HEK293 (cell line): ENCODE results near the gene TCOF1.

Source experiments
- CTCF ChIP-seq: fragments of 450-650 bp; formaldehyde crosslinking; IDR thresholded peaks from 2 replicates; pipeline ENCODE4 v1.5.1; 2016; ENCODE audit warnings: missing biosample characterization, missing genetic modification characterization
- PBX3 ChIP-seq: sonication (generic); formaldehyde crosslinking; IDR thresholded peaks from 2 replicates; pipeline ENCODE4 v1.8.1; 2022; ENCODE audit warnings: mild to moderate bottlenecking, moderate library complexity, missing genetic modification reagents
- SETDB1 ChIP-seq: IDR thresholded peaks from one replicate; pipeline ENCODE4 v1.6.1; 2017; ENCODE audit warnings: mild to moderate bottlenecking, low read length, moderate library complexity, mixed read lengths; ENCODE audit not compliant: insufficient read length
- ZNF184 ChIP-seq: fragments of 450-650 bp; IDR thresholded peaks from 2 replicates; pipeline ENCODE4 v1.5.1; 2018; ENCODE audit warnings: missing biosample characterization, mild to moderate bottlenecking, missing genetic modification characterization
- ZNF19 ChIP-seq: fragments of 450-650 bp; formaldehyde crosslinking; IDR thresholded peaks from 2 replicates; pipeline ENCODE4; 2016; ENCODE audit warnings: missing biosample characterization, missing genetic modification characterization, low read depth
- ZNF23 ChIP-seq: fragments of 450-650 bp; formaldehyde crosslinking; IDR thresholded peaks from 2 replicates; pipeline ENCODE4 v1.5.1; 2016; ENCODE audit warnings: missing biosample characterization, missing genetic modification characterization, borderline replicate concordance
- ZNF394 ChIP-seq: fragments of 450-650 bp; formaldehyde crosslinking; IDR thresholded peaks from 2 replicates; pipeline ENCODE4 v1.5.1; 2016; ENCODE audit warnings: missing biosample characterization, missing genetic modification characterization, mild to moderate bottlenecking, moderate library complexity, borderline replicate concordance
- ZNF544 ChIP-seq: fragments of 450-650 bp; formaldehyde crosslinking; IDR thresholded peaks from 2 replicates; pipeline ENCODE4 v1.5.0; 2017; ENCODE audit warnings: missing biosample characterization, missing genetic modification characterization
- ZNF585B ChIP-seq: fragments of 450-650 bp; formaldehyde crosslinking; IDR thresholded peaks from 2 replicates; pipeline ENCODE4 v1.5.1; 2016; ENCODE audit warnings: missing biosample characterization, missing genetic modification characterization
- ZNF701 ChIP-seq: fragments of 450-650 bp; formaldehyde crosslinking; IDR thresholded peaks from 2 replicates; pipeline ENCODE4 v1.5.1; 2016; ENCODE audit warnings: missing biosample characterization, missing genetic modification characterization

GRCh38 chr5:150327139-150327538 lies 30.4 kb upstream of the TCOF1 start:
- TF ChIP-seq CTCF (tag by site-specific recombination) (no peak), ZNF544 (tag by site-specific recombination) (no peak), ZNF394 (no peak), ZNF23 (tag by site-specific recombination) (no peak), ZNF184 (no peak), SETDB1 (no peak), PBX3 (CRISPR knock-in tag) (no peak), ZNF585B (tag by site-specific recombination) (no peak), ZNF19 (no peak), ZNF701 (tag by site-specific recombination) (no peak)
